HL-60/S4 treated with phorbol 12-myristate 13-acetate at 8.2 ng/mL for 4 days and 3 days (cell line): Measurements from ENCODE around the gene PKD2.

ENCODE experiments used
- in situ Hi-C: fragments of 300-500 bp; cut with MboI; formaldehyde crosslinking; loops from 2 replicates; pipeline ENCODE4 v1.15.0; 2022; ENCODE audit warnings: low sequenced_read_pairs

Gene PKD2

GRCh38 chr4:87985097-87985886 lies 22.1 kb upstream of the PKD2 start:
- in situ Hi-C loops: loop anchor here (25.0 kb wide), 1 partner anchor 298 kb away; no protein-coding TSS in a partner anchor

GRCh38 chr4:87985887-87986200 lies 21.6 kb upstream of the PKD2 start:
- in situ Hi-C loops: loop anchor here (25.0 kb wide), 1 partner anchor 299 kb away; no protein-coding TSS in a partner anchor

GRCh38 chr4:87986508-87986907 lies 20.9 kb upstream of the PKD2 start:
- in situ Hi-C loops: loop anchor here (25.0 kb wide), 1 partner anchor 299 kb away; no protein-coding TSS in a partner anchor

- in situ Hi-C loops: loop anchor here (25.0 kb wide), 1 partner anchor 302 kb away; no protein-coding TSS in a partner anchor
These were observed 17.7 kb upstream of the PKD2 start for GRCh38 chr4:87989765-87990164.

GRCh38 chr4:87995435-87995834 lies 12.0 kb upstream of the PKD2 start:
- in situ Hi-C loops: loop anchor here (25.0 kb wide), 1 partner anchor 308 kb away; no protein-coding TSS in a partner anchor

- in situ Hi-C loops: loop anchor here (25.0 kb wide), 1 partner anchor 312 kb away; no protein-coding TSS in a partner anchor
These were observed 8.2 kb upstream of the PKD2 start for GRCh38 chr4:87999191-87999691.

- in situ Hi-C loops: no loop called here
These were observed 5.6 kb upstream of the PKD2 start for GRCh38 chr4:88001871-88002270.

GRCh38 chr4:88002786-88003185 lies 4.6 kb upstream of the PKD2 start:
- in situ Hi-C loops: no loop called here

- in situ Hi-C loops: no loop called here
These were observed 4.2 kb upstream of the PKD2 start for GRCh38 chr4:88003261-88003660.

- in situ Hi-C loops: no loop called here
These were observed 2.4 kb upstream of the PKD2 start for GRCh38 chr4:88005076-88005475.

- in situ Hi-C loops: no loop called here
These were observed 1.5 kb upstream of the PKD2 start for GRCh38 chr4:88005946-88006345.

- in situ Hi-C loops: no loop called here
These were observed 505 bp upstream of the PKD2 start for GRCh38 chr4:88006956-88007303.

- in situ Hi-C loops: no loop called here
These were observed 797 bp downstream of the PKD2 start for GRCh38 chr4:88008122-88008742.

- in situ Hi-C loops: no loop called here
These were observed 1.3 kb downstream of the PKD2 start for GRCh38 chr4:88008743-88009171.

- in situ Hi-C loops: no loop called here
These were observed 2.4 kb downstream of the PKD2 start for GRCh38 chr4:88009871-88010270.

GRCh38 chr4:88010966-88011365 lies 3.5 kb downstream of the PKD2 start:
- in situ Hi-C loops: no loop called here

GRCh38 chr4:88012647-88013046 lies 5.2 kb downstream of the PKD2 start:
- in situ Hi-C loops: no loop called here

GRCh38 chr4:88014386-88014905 lies 7.0 kb downstream of the PKD2 start:
- in situ Hi-C loops: no loop called here

- in situ Hi-C loops: no loop called here
These were observed 8.3 kb downstream of the PKD2 start for GRCh38 chr4:88015659-88016295.

GRCh38 chr4:88017516-88018297 lies 10.3 kb downstream of the PKD2 start:
- in situ Hi-C loops: no loop called here

- in situ Hi-C loops: no loop called here
These were observed 11.0 kb downstream of the PKD2 start for GRCh38 chr4:88018466-88018865.
